Endothelial cell (in vitro differentiated cells): ENCODE results near the gene NEK1. TPM values are rescaled to one million over a fixed set of nuclear protein-coding genes. Genes with fewer than 3 reads are reported as not detected.

Experiments used
- DNase-seq: peaks from one replicate; pipeline ENCODE4 v3.0.0; 2021; ENCODE audit warnings: low spot score
- H3K27ac Mint-ChIP-seq: one replicate; pipeline ENCODE4 v1.8.0; 2021; ENCODE audit warnings: mixed read lengths, inconsistent platforms; ENCODE audit not compliant: unreplicated experiment
- H3K27me3 Mint-ChIP-seq: one replicate; pipeline ENCODE4 v1.8.0; 2021; ENCODE audit warnings: mild to moderate bottlenecking, moderate library complexity, mixed read lengths, inconsistent platforms; ENCODE audit not compliant: unreplicated experiment
- H3K36me3 Mint-ChIP-seq: one replicate; pipeline ENCODE4 v1.8.0; 2021; ENCODE audit warnings: mild to moderate bottlenecking, low read depth, mixed read lengths, inconsistent platforms; ENCODE audit not compliant: unreplicated experiment
- H3K4me1 Mint-ChIP-seq: one replicate; pipeline ENCODE4 v1.8.0; 2021; ENCODE audit warnings: mild to moderate bottlenecking, mixed read lengths, inconsistent platforms; ENCODE audit not compliant: unreplicated experiment
- H3K4me3 Mint-ChIP-seq: one replicate; pipeline ENCODE4 v1.8.0; 2021; ENCODE audit warnings: mild to moderate bottlenecking, mixed read lengths, inconsistent platforms; ENCODE audit not compliant: unreplicated experiment
- H3K9me3 Mint-ChIP-seq: one replicate; pipeline ENCODE4 v1.8.0; 2021; ENCODE audit warnings: mixed read lengths, inconsistent platforms; ENCODE audit not compliant: unreplicated experiment
- total RNA-seq: library from RNA; stranded (reverse); fragmentation: NEBNext Ultra II Directional; extraction: Animal tissue kit (Norgen Biotek cat#: 25700); gene quantifications from one replicate; pipeline ENCODE4 v1.2.1, GENCODE V29; 2021; ENCODE audit not compliant: unreplicated experiment
- TF ChIP-seq, protein P1 (sequence below): fragments of 200-600 bp; sonication (generic); IDR thresholded peaks from one replicate; pipeline ENCODE4 v1.5.0; 2021; ENCODE audit warnings: antibody characterized with exemption; ENCODE audit not compliant: unreplicated experiment

NEK1 gene
- total RNA-seq, 1 donor from 2014 or later: 12.5 TPM

DNA sequence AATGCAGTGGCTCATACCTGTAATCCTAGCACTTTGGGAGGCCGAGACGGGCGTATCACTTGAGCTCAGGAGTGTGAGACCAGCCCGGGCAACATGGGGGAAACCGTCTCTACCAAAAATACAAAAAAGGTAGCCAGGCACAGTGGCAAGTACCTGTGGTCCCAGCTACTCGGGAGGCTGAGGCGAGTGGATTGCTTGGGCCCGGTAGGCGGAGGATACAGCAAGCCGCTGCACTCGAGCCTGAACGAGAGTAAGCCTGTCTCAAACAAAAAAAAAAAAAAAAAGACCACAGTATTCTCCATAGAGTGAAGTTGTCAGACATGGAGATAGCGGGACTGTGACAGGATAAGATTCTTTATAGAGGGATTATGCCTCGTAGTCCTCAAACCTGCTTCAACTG is 265.5 kb downstream of the NEK1 start:
- DNase-seq: no peak
- Mint-ChIP-seq H3K4me1 (no peaks in the 10 kb centered on the region), H3K4me3 (no peak overlapping the region), H3K36me3 (no peaks in the 10 kb centered on the region), H3K27ac (no peak overlapping the region), H3K27me3 (peaks cover 3% of the 10 kb centered on the region), H3K9me3 (no peaks in the 10 kb centered on the region)
- TF ChIP-seq, protein P1, sequence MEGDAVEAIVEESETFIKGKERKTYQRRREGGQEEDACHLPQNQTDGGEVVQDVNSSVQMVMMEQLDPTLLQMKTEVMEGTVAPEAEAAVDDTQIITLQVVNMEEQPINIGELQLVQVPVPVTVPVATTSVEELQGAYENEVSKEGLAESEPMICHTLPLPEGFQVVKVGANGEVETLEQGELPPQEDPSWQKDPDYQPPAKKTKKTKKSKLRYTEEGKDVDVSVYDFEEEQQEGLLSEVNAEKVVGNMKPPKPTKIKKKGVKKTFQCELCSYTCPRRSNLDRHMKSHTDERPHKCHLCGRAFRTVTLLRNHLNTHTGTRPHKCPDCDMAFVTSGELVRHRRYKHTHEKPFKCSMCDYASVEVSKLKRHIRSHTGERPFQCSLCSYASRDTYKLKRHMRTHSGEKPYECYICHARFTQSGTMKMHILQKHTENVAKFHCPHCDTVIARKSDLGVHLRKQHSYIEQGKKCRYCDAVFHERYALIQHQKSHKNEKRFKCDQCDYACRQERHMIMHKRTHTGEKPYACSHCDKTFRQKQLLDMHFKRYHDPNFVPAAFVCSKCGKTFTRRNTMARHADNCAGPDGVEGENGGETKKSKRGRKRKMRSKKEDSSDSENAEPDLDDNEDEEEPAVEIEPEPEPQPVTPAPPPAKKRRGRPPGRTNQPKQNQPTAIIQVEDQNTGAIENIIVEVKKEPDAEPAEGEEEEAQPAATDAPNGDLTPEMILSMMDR: no peak

GRCh38 chr4:169345316-169345721 is 267.1 kb downstream of the NEK1 start:
- no peaks in the 10 kb centered on the region for H3K36me3 Mint-ChIP-seq
- DNase-seq: no peak

More at GRCh38 chr4:169345316-169345721, 267.1 kb downstream of the NEK1 start:
- Mint-ChIP-seq H3K9me3 (no peaks in the 10 kb centered on the region), H3K27me3 (peaks cover 6% of the 10 kb centered on the region), H3K27ac (no peak overlapping the region), H3K4me1 (no peaks in the 10 kb centered on the region), H3K4me3 (no peak overlapping the region)
- TF ChIP-seq, protein P1: no peak

Other genes with a start within 250 kb of the NEK1 start
- 58.0 TPM for gene CLCN3, start 8.0 kb upstream of the NEK1 start, total RNA-seq
- gene HPF1, start 145.4 kb upstream of the NEK1 start, total RNA-seq: 30.2 TPM